ENCODE data around the gene AUNIP.

AUNIP gene

GRCh38 chr1:25787760-25788166, 71.5 kb downstream of the AUNIP start:
- DNase-seq, result no peak

- DNase-seq, result no peak
Observed at GRCh38 chr1:25786887-25787759, 72.1 kb downstream of the AUNIP start.

- no peak for DNase-seq
Observed at GRCh38 chr1:25785333-25786067, 73.8 kb downstream of the AUNIP start.

GRCh38 chr1:25784575-25785051, 74.6 kb downstream of the AUNIP start:
- no peak for DNase-seq
